Hepatocyte (in vitro differentiated cells): Measurements from ENCODE around the gene EXOC4. TPM values are rescaled to one million over a fixed set of nuclear protein-coding genes. Genes with fewer than 3 reads are reported as not detected.

Source experiments
- DNase-seq: peaks from one replicate; pipeline ENCODE4 v3.0.0-alpha.2; 2016; ENCODE audit warnings: low spot score
- H2AFZ ChIP-seq: fragments of 200-600 bp; sonication (generic); 2 replicates; pipeline ENCODE4 v1.6.0; 2016; ENCODE audit warnings: antibody characterized with exemption, mild to moderate bottlenecking
- H3K27ac ChIP-seq: fragments of 200-600 bp; sonication (generic); 2 replicates; pipeline ENCODE4 v1.5.1; 2016; ENCODE audit warnings: mild to moderate bottlenecking
- H3K27me3 ChIP-seq: fragments of 200-600 bp; sonication (generic); 2 replicates; pipeline ENCODE4 v1.6.1; 2016
- H3K36me3 ChIP-seq: fragments of 200-600 bp; sonication (generic); replicated peaks from 2 replicates; pipeline ENCODE4 v1.5.1; 2016; ENCODE audit warnings: low read depth; ENCODE audit not compliant: insufficient read depth
- H3K4me1 ChIP-seq: fragments of 200-600 bp; sonication (generic); 2 replicates; pipeline ENCODE4 v1.5.1; 2016; ENCODE audit warnings: mild to moderate bottlenecking, moderate library complexity; ENCODE audit not compliant: insufficient read depth
- H3K4me2 ChIP-seq: fragments of 200-600 bp; sonication (generic); 2 replicates; pipeline ENCODE4 v1.6.0; 2016
- H3K4me3 ChIP-seq: fragments of 200-600 bp; sonication (generic); 2 replicates; pipeline ENCODE4 v1.5.1; 2016; ENCODE audit warnings: mild to moderate bottlenecking
- H3K79me2 ChIP-seq: fragments of 200-600 bp; sonication (generic); 2 replicates; pipeline ENCODE4 v1.6.0; 2017; ENCODE audit warnings: mild to moderate bottlenecking
- H3K9me2 ChIP-seq: fragments of 200-600 bp; sonication (generic); replicated peaks from 2 replicates; pipeline ENCODE4 v1.6.0; 2017; ENCODE audit warnings: mild to moderate bottlenecking; ENCODE audit not compliant: insufficient read depth
- H3K9me3 ChIP-seq: fragments of 200-600 bp; sonication (generic); 2 replicates; pipeline ENCODE4 v1.5.1; 2016; ENCODE audit warnings: low read depth, mild to moderate bottlenecking
- H4K20me1 ChIP-seq: fragments of 200-600 bp; sonication (generic); 2 replicates; pipeline ENCODE4 v1.6.0; 2016; ENCODE audit warnings: mild to moderate bottlenecking; ENCODE audit not compliant: insufficient read depth, poor library complexity, severe bottlenecking
- CTCF ChIP-seq: fragments of 200-600 bp; sonication (generic); IDR thresholded peaks from 2 replicates; pipeline ENCODE4 v1.5.1; 2016; ENCODE audit warnings: antibody characterized with exemption, mild to moderate bottlenecking; ENCODE audit not compliant: poor library complexity
- EZH2 ChIP-seq: fragments of 200-600 bp; sonication (generic); IDR thresholded peaks from 2 replicates; pipeline ENCODE4 v1.6.1; 2016; ENCODE audit warnings: antibody characterized with exemption, mild to moderate bottlenecking, borderline replicate concordance
- EZH2phosphoT487 ChIP-seq: fragments of 200-600 bp; sonication (generic); IDR thresholded peaks from one replicate; pipeline ENCODE4 v1.6.1; 2018; ENCODE audit warnings: antibody characterized with exemption, mild to moderate bottlenecking, low read depth, moderate library complexity; ENCODE audit not compliant: unreplicated experiment, severe bottlenecking
- WGBS: methylation state at CpG from one replicate; pipeline ENCODE4 v1.1.6; 2016; ENCODE audit warnings: low lambda C conversion rate; ENCODE audit errors: missing lambda C conversion rate; 5-methylcytosine and 5-hydroxymethylcytosine counted together
- polyA plus RNA-seq: library from polyadenylated mRNA; unstranded; fragments of >200 nt; fragmentation: Nextera tagmentation; extraction: Ambion mirVana; gene quantifications from 2 replicates; pipeline ENCODE4 v1.2.1, GENCODE V29; 2016
- total RNA-seq: library from RNA; depleted of rRNA; stranded (reverse); fragments of >200 nt; gene quantifications from 2 replicates; pipeline ENCODE4 v1.2.3, GENCODE V29; 2014

Gene EXOC4
- total and polyA plus RNA-seq, 2 experiments from 2014 or later, result 34.8 to 56.1 TPM

GRCh38 chr7:133355325-133355708 is 102.4 kb downstream of the EXOC4 start:
- H3K4me1 ChIP-seq, result no peaks in the 10 kb centered on the region
- no peak for TF ChIP-seq EZH2phosphoT487
- no peak for TF ChIP-seq EZH2
- TF ChIP-seq CTCF, result no peak
- WGBS, result 54% methylated on average over 3 of the region's 3 CpGs
- H3K27ac ChIP-seq, result no peak overlapping the region
- no peak overlapping the region for H3K4me2 ChIP-seq
- H3K27me3 ChIP-seq, result no peaks in the 10 kb centered on the region
- H4K20me1 ChIP-seq, result no peaks in the 10 kb centered on the region
- H3K9me3 ChIP-seq, result peaks cover 8% of the 10 kb centered on the region
- H3K9me2 ChIP-seq, result no peaks in the 10 kb centered on the region
- no peak overlapping the region for H3K4me3 ChIP-seq
- DNase-seq, result no peak
- H3K36me3 ChIP-seq, result no peaks in the 10 kb centered on the region
- H2AFZ ChIP-seq, result no peak overlapping the region
- H3K79me2 ChIP-seq, result peaks cover 26% of the 10 kb centered on the region

DNA sequence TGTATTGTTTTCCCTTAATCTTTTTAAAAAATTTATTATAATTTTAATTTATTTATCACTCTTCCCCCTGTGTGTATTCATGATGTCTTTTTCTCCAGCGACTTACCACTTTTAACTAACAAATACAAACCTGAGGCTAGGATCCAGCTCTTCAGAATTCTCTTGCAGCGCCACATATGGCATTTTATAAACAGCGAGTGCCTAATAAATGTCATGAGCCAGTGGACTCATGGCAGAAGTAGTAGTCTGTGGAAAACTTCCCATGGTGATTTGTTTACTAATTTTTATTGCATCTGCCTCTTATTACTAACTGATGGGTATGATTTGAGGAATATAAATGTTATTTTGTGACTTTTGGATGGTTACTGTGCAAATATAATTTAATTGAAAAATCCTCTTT is 102.9 kb downstream of the EXOC4 start:
- H3K9me3 ChIP-seq, result peaks cover 8% of the 10 kb centered on the region
- no peak for DNase-seq
- 75% methylated on average over 3 of the region's 3 CpGs for whole genome bisulfite sequencing
- TF ChIP-seq EZH2phosphoT487 (no peak), EZH2 (no peak), CTCF (no peak)
- no peaks in the 10 kb centered on the region for H4K20me1 ChIP-seq
- peaks cover 26% of the 10 kb centered on the region for H3K79me2 ChIP-seq
- H3K9me2 ChIP-seq, result no peaks in the 10 kb centered on the region
- no peak overlapping the region for H3K4me2 ChIP-seq
- H3K4me1 ChIP-seq, result no peaks in the 10 kb centered on the region
- no peak overlapping the region for H3K27ac ChIP-seq
- no peaks in the 10 kb centered on the region for H3K27me3 ChIP-seq
- H3K36me3 ChIP-seq, result no peaks in the 10 kb centered on the region
- H2AFZ ChIP-seq, result no peak overlapping the region
- no peak overlapping the region for H3K4me3 ChIP-seq

DNA sequence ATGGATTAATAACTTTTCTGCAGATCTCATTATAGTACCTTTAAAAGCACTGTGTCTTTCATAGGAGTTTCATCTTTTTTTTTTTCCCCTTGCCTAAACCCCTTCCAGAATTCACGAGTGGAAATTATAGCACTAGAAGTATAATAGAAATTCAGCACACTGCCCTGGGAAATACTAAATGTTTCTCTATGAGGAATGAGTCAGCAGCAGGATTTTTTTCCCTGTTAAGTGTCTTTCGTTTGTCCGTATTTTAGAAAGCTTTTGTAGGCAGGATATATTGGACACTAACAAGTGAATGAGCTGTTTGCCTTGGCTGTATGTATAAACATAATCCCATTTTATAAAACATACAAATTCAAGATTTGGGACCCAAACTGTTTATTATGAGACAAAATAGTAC is 105.8 kb downstream of the EXOC4 start:
- TF ChIP-seq EZH2 (no peak), CTCF (no peak), EZH2phosphoT487 (no peak)
- H3K27me3 ChIP-seq, result no peaks in the 10 kb centered on the region
- no peak overlapping the region for H2AFZ ChIP-seq
- 74% methylated on average over 3 of the region's 3 CpGs for WGBS
- no peak overlapping the region for H3K27ac ChIP-seq
- no peaks in the 10 kb centered on the region for H3K9me2 ChIP-seq
- no peaks in the 10 kb centered on the region for H4K20me1 ChIP-seq
- no peak overlapping the region for H3K4me3 ChIP-seq
- no peaks in the 10 kb centered on the region for H3K4me1 ChIP-seq
- no peaks in the 10 kb centered on the region for H3K9me3 ChIP-seq
- peaks cover 6% of the 10 kb centered on the region for H3K79me2 ChIP-seq
- DNase-seq, result no peak
- H3K4me2 ChIP-seq, result no peak overlapping the region
- H3K36me3 ChIP-seq, result no peaks in the 10 kb centered on the region

- TF ChIP-seq CTCF, result no peak
- Histone ChIP-seq H3K27ac (no peak overlapping the region), H3K4me2 (no peak overlapping the region)
Observed at GRCh38 chr7:133359449-133359848, 106.6 kb downstream of the EXOC4 start.

More at GRCh38 chr7:133359449-133359848, 106.6 kb downstream of the EXOC4 start:
- DNase-seq, result no peak
- Histone ChIP-seq H4K20me1 (no peaks in the 10 kb centered on the region), H3K9me2 (no peaks in the 10 kb centered on the region), H3K9me3 (no peaks in the 10 kb centered on the region), H3K36me3 (no peaks in the 10 kb centered on the region), H2AFZ (no peak overlapping the region), H3K4me3 (no peak overlapping the region), H3K27me3 (no peaks in the 10 kb centered on the region), H3K79me2 (no peaks in the 10 kb centered on the region), H3K4me1 (no peaks in the 10 kb centered on the region)
